ENCODE data around the gene ARL4C. TPM values are rescaled to one million over a fixed set of nuclear protein-coding genes. Genes with fewer than 3 reads are reported as not detected.

ARL4C gene
- total RNA-seq, 4 donors from 2014 or later, result 20.5 to 62.7 (median 47.0) TPM

- no peak for DNase-seq (ENCODE audit: low spot score in 2 of 2)
- TF ChIP-seq POLR2A (IDR thresholded peaks at IDR 0.05) (no peak), CTCF (IDR thresholded peaks at IDR 0.05) (no peak)
- intact Hi-C loops (cut with DNase I; ENCODE audit: low total_unique reads), result no loop called here
- no peak overlapping the region for H3K4me3 ChIP-seq (ENCODE audit: low read depth, poor library complexity, severe bottlenecking)
- 80 to 81% methylated on average over 1 of the region's 1 CpG for WGBS, 2 donors
These were observed 38.6 kb upstream of the ARL4C start for GRCh38 chr2:234535464-234535863.

GRCh38 chr2:234534515-234534914 is 37.6 kb upstream of the ARL4C start:
- WGBS, 2 donors, result 81 to 86% methylated on average over 8 of the region's 8 CpGs
- intact Hi-C loops (cut with DNase I; ENCODE audit: low total_unique reads), result no loop called here
- TF ChIP-seq CTCF (IDR thresholded peaks at IDR 0.05) (no peak), POLR2A (IDR thresholded peaks at IDR 0.05) (no peak)
- no peak for DNase-seq (ENCODE audit: low spot score in 2 of 2)
- H3K4me3 ChIP-seq (ENCODE audit: low read depth, poor library complexity, severe bottlenecking), result no peak overlapping the region

GRCh38 chr2:234533626-234534025 is 36.7 kb upstream of the ARL4C start:
- WGBS, 2 donors, result 89 to 90% methylated on average over 9 of the region's 9 CpGs

GRCh38 chr2:234528410-234529148 is 31.7 kb upstream of the ARL4C start:
- DNase-seq (ENCODE audit: low spot score in 2 of 2), result no peak
- 86% methylated on average over 8 of the region's 8 CpGs for WGBS, 2 donors
- H3K4me3 ChIP-seq (ENCODE audit: low read depth, poor library complexity, severe bottlenecking), result no peak overlapping the region
- TF ChIP-seq POLR2A (IDR thresholded peaks at IDR 0.05), result no peak
- intact Hi-C loops (cut with DNase I; ENCODE audit: low total_unique reads), result no loop called here

More at GRCh38 chr2:234533626-234534025, 36.7 kb upstream of the ARL4C start:
- TF ChIP-seq CTCF (IDR thresholded peaks at IDR 0.05) (no peak), POLR2A (IDR thresholded peaks at IDR 0.05) (no peak)
- no peak for DNase-seq (ENCODE audit: low spot score in 2 of 2)
- H3K4me3 ChIP-seq (ENCODE audit: low read depth, poor library complexity, severe bottlenecking), result no peak overlapping the region
- intact Hi-C loops (cut with DNase I; ENCODE audit: low total_unique reads), result no loop called here

GRCh38 chr2:234526711-234527110 is 29.8 kb upstream of the ARL4C start:
- TF ChIP-seq CTCF (IDR thresholded peaks at IDR 0.05) (no peak), POLR2A (IDR thresholded peaks at IDR 0.05) (no peak)
- WGBS, 2 donors, result 94 to 96% methylated on average over 3 of the region's 3 CpGs
- no peak for DNase-seq (ENCODE audit: low spot score in 2 of 2)
- no peak overlapping the region for H3K4me3 ChIP-seq (ENCODE audit: low read depth, poor library complexity, severe bottlenecking)
- intact Hi-C loops (cut with DNase I; ENCODE audit: low total_unique reads), result no loop called here

- no peak for DNase-seq (ENCODE audit: low spot score in 2 of 2)
- intact Hi-C loops (cut with DNase I; ENCODE audit: low total_unique reads), result no loop called here
- no peak overlapping the region for H3K4me3 ChIP-seq (ENCODE audit: low read depth, poor library complexity, severe bottlenecking)
- TF ChIP-seq POLR2A (IDR thresholded peaks at IDR 0.05), result no peak
- no peak for TF ChIP-seq CTCF (IDR thresholded peaks at IDR 0.05)
- WGBS, 2 donors, result 77 to 80% methylated on average over 2 of the region's 2 CpGs
These were observed 24.7 kb upstream of the ARL4C start for GRCh38 chr2:234521536-234521935.

Measured in lower leg skin (tissue), 4 donors.